G401 (cell line): ENCODE measurements around the gene ADCY5. TPM values are rescaled to one million over a fixed set of nuclear protein-coding genes. Genes with fewer than 3 reads are reported as not detected.
A peak's percentile ranks its signal among the peaks of the same experiment; 100 is the strongest.
"Not testable (repeated sequence)": the region's sequence is repeated elsewhere in the genome, so short reads cannot be mapped to it uniquely, and the experiment has no call there.

Experiments
- DNase-seq: peaks from one replicate; pipeline ENCODE4 v3.0.0-alpha.2; 2015; ENCODE audit warnings: low spot score
- in situ Hi-C: cut with HindIII; loops from 2 replicates; pipeline ENCODE4 v1.10.0; 2016; ENCODE audit warnings: low sequenced_read_pairs, mixed read lengths
- total RNA-seq: library from RNA; depleted of rRNA; stranded (reverse); fragments of >200 nt; shearing (Covaris generic); gene quantifications from 2 replicates; pipeline ENCODE4 v1.2.3, GENCODE V29; 2014; rRNA removed

The ADCY5 gene
- total RNA-seq, 1 experiment from 2014 or later = 0.07 TPM

DNA sequence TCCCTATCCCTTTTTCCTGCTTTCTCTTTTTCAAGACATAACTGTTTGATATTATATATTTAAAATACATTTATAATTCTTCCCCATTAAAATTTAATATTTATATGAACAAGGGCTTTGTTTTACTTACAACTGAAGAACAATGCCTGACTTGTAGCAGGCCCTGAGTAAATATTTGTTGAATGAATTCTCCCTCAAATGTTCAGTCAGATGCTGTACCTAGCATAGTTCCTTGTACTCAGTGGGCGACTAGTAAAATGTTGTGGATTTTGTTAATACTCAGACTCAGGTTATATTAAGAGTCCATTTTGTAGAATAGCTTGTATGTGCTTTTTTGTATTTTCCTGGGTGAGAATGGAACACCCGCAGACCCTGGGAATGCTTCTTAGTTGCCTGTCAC is 178.1 kb downstream of the ADCY5 start:
- DNase-seq = no peak
- in situ Hi-C loops = no loop called here

DNA sequence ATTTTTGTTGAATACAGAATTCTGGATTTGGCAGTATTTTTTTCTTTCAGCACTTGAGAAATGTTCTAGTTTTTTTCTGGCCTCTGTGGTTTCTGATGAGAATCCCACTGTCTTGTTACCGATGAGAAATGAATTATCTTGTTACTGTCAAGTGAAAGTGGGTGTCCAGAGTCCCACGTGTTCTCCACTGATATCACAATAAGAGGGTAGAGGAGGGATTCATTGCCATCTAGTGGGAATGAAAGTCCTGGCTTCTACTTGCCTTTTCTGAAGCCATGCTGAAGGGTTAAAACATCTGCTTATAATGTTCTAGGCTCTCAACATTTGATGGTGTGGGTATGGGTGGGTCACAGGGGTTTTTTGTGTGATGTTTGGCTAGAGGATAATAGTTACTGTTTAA is 181.1 kb downstream of the ADCY5 start:
- in situ Hi-C loops = no loop called here
- DNase-seq = no peak

DNA sequence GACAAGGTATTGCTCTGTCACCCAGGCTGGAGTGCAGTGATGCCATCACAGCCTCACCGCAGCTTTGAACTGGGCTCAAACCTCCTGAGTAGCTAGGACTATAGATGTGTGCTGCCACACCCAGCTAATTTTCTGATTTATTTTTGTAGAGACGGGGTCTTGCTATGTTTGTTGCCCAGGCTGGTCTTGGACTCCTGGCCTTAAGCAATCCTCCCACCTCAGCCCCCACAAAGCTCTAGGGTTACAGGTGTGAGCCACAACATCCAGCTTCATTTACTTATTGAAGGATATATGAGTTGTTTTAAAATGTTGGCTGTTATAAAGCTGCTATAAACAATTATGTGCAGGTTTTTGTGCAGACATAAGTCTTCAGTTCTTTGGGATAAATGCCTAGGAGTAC is 184.9 kb downstream of the ADCY5 start:
- in situ Hi-C loops = no loop called here
- DNase-seq = no peak

DNA sequence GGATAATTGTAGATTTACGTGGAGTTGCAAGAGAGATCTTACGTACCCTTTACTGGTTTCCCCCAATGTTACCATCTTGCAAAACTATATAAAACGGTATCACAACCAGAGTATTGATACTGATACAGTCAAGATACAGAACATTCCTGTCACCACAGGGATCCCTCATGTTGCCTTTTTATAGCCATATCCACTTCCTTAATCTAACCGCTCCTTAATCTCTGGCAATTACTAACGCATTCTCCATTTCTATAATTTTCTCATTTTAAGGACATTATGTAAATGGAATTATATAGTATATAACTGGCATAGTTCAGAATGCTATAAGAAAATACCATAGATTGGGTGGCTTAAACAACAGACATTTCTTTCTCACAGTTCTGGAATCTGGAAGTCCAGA is 186.0 kb downstream of the ADCY5 start:
- in situ Hi-C loops = no loop called here
- DNase-seq = no peak

DNA sequence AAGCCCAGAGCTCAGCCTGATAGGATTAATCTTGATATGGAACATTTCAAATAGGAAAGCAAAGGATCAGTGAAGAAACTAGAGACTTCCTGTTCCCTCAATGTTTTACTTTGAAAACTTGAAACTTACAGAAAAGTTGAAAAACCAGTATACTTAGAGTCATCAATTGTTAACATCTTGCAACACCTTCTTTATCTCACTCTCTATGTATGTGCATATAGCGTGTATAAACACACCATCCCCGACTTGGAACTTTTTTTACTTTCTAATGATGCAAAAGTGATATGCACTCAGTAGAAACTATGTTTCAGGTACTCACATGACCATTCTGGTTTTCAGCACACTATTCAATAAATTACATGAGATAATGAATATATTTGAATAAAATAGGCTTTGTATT is 186.7 kb downstream of the ADCY5 start:
- in situ Hi-C loops = no loop called here
- no peak for DNase-seq

DNA sequence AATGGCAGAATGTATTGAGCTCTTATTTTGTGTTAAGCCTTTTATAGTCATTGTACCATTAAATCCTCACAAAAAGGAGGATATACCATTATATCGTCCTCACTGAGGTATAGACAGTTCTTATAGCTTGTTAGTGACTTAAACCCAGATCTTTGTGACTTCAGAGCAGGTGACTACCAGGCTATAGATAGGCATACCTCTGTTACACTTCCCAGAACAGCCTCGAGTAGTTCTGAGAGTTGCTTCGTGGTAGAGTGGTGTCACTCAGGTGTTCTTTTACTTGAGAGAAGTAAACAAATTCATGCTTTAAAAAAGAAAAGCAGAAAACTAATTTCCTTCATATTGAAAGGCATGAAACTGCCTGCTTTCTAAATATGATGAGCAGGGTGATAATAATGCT is 187.2 kb downstream of the ADCY5 start:
- in situ Hi-C loops = no loop called here
- no peak for DNase-seq

DNA sequence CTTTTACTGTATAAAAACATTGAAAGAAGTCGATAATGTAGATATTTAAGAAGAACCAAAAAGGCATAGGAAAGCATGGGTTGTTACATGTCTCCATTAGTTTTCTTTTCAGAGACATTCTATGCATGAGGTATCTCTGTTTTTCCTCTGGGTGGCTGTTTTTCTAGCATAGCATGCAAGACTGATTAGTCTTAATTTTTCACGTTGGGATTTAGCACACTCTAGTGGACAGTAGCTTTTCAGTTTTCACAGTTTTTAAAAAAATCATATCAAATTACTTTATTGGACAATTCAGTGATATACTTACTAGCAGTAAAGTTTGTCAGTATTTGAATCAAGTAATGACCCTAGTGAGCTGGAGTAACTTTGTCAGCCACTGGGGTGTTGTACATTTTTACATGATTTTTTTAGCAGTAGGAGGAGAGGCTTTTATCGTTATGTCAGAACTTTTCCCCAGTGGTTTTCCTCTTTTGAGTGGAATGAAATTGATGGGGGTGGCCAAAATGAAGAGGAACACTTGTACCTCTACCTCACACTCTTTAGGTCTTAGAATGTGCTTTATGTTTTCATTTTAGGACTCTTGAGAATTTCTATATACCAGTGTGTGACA is 190.0 kb downstream of the ADCY5 start:
- in situ Hi-C loops = no loop called here
- DNase-seq = peak; percentile 62

DNA sequence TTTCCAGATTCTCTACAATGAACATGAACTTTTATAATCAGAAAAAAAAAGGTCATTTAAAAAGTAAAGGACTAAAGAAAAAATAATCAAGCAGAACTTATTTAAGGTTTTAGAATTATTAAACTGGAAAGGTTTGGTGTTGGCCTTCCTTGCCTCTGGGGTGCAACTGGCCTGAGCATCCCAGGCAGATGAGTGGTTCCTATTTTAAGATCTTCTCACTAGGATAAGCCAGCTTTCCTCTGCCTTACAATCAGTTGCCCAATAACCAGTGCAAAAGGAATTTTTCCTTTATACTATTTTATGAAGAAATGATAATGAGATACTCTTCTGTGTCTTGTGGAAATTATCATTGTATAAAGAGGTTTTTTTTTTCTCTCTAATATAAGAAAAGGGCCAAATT is 190.5 kb downstream of the ADCY5 start:
- DNase-seq = no peak
- in situ Hi-C loops = no loop called here

DNA sequence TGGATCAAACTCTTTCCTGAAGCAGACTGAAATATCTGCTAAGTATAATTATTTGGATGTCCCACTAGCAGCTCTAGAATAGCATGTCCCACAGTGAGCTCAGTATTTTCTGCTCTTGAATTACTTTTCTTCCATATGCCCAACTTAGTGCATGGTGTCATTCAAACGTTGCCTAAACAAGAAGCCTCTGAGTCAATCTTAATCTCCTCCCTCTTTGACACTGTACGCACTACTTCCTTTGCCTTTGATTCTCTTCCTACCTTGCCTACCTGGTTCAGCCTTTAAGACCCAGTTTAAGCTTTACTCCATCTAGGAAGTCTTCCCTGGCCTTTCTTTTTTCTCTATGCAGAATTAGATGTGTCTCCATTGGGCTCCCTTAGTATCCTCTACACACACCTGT is 192.6 kb downstream of the ADCY5 start:
- no peak for DNase-seq
- in situ Hi-C loops = no loop called here

DNA sequence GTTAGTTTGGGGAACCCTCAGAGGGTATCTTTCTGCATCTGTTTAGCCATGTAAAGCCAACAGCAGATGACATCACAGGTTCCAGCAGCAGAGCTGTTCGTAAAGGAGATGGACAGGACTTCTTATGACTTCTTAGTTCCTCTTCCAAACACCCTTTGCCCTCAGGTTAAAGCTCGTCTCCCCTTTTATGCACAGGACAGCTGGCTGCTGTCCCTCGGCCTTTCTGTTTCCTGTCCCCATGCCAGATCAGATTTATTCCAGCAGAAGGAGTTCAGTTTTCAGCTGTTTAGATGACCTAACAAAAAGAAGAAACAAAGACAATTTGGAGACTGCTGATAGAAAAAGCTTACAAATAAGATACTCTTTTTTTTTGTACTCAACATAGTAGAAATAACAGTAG is 202.0 kb downstream of the ADCY5 start:
- no peak for DNase-seq
- in situ Hi-C loops = no loop called here

DNA sequence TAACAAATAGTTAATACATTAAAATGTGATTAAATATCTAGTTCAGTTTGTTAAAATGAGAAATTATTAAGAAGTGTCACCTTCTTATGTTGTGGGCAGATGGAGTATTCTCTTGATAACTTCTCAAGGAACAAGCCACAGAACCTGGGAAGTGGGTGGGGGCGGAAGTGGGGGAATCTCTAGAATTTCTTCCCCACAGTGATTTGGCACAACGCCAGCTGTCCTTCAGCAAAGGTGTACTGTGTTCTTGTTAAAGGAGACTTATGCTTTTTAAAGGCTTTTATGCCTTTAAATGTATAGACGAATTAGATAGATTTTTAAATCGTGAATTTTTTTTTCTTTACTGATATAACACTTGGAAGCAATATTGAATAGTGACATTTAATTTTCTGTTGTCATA is 204.8 kb downstream of the ADCY5 start:
- peak; percentile 11 for DNase-seq
- in situ Hi-C loops = no loop called here

DNA sequence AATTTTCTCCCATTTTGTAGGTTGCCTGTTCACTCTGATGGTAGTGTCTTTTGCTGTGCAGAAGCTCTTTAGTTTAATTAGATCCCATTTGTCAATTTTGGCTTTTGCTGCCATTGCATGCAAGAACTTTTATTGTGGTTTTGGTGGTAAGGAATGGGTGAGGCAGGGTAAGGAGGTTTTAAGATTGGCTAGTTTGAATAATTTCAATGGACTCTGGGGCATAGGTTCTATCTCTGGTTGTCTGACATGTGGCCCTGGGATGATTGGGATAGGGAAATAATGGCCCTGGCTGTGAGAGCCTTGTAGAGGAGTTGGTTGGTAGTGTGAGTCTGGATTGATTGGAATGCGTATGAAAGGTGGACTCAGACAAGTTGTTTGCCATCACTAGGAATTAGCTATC is 209.1 kb downstream of the ADCY5 start:
- in situ Hi-C loops = no loop called here
- no peak for DNase-seq

DNA sequence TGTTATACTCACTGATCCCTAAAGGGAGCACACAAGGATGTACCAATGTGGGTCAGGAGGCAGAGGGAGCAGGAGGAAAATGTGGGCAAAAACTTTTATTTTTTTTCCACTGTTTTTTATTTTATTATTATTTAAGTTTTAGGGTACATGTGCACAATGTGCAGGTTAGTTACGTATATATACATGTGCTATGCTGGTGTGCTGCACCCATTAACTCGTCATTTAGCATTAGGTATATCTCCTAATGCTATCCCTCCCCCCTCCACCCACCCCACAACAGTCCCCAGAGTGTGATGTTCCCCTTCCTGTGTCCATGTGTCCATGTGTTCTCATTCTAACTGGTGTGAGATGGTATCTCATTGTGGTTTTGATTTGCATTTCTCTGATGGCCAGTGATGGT is 209.7 kb downstream of the ADCY5 start:
- DNase-seq, in situ Hi-C loops: not testable (repeated sequence)

DNA sequence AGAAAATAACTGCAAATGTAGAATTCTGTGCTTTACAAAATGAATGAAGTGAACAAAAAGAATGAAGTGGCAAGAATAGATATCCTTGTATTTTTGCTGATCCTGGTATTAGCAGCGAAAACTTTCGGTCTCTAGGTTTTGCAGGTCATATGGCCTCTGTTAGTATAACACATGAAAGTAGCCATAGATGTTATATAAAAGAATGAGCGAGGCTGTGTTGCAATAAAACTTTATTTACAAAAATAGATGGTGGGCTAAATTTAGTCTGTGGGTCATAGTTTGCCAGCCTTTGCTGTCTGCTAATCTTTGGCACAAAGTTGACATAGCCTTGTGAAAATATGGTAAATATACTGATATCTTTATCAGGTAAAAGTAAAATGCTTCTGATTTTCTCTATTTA is 212.0 kb downstream of the ADCY5 start:
- in situ Hi-C loops = no loop called here
- DNase-seq = no peak

Other genes starting within 250 kb of the ADCY5 start
- gene SEC22A, start 247.1 kb downstream of the ADCY5 start, total RNA-seq = 20.6 and 25.6 TPM in 2 replicates
- gene HACD2, start 136.0 kb upstream of the ADCY5 start, total RNA-seq = 13.8 and 18.9 TPM in 2 replicates